HG02981 (cell line): ENCODE measurements around the gene GRSF1.
"Not testable (repeated sequence)": the region's sequence is repeated elsewhere in the genome, so short reads cannot be mapped to it uniquely, and the experiment has no call there.

Experiments
- ATAC-seq: cut with Tn5 transposase; IDR thresholded peaks from one replicate; pipeline ENCODE4 v1.9.1; 2021; ENCODE audit warnings: mild to moderate bottlenecking, moderate library complexity; ENCODE audit not compliant: unreplicated experiment

The GRSF1 gene, protein sequence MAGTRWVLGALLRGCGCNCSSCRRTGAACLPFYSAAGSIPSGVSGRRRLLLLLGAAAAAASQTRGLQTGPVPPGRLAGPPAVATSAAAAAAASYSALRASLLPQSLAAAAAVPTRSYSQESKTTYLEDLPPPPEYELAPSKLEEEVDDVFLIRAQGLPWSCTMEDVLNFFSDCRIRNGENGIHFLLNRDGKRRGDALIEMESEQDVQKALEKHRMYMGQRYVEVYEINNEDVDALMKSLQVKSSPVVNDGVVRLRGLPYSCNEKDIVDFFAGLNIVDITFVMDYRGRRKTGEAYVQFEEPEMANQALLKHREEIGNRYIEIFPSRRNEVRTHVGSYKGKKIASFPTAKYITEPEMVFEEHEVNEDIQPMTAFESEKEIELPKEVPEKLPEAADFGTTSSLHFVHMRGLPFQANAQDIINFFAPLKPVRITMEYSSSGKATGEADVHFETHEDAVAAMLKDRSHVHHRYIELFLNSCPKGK

DNA sequence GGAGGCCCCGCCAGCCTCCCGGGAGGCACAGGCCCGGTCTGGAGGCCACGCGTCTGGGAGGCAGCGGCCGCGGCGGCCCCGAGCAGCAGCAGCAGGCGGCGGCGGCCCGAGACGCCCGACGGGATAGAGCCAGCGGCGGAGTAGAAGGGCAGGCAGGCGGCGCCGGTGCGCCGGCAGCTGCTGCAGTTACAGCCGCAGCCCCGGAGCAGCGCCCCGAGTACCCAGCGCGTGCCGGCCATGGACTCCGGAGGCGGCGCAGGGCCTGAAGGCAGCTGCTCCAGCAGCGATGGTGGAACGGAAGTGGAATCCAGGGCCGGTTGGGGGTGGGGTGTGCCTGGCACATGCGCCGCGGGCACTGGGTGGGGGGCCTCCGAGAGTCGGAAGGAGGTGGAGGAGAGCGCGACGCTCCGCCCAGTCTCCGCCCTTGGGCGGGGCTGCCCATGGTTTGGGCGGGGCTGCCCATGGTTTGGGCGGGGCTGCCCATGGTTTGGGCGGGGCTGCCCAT is at the start of gene GRSF1:
TSS of gene GRSF1 (minus strand) at position 302 of the 505 bp plus-strand sequence. CDS start at position 239, 63 bp downstream.
- peak; percentile 64 for ATAC-seq

DNA sequence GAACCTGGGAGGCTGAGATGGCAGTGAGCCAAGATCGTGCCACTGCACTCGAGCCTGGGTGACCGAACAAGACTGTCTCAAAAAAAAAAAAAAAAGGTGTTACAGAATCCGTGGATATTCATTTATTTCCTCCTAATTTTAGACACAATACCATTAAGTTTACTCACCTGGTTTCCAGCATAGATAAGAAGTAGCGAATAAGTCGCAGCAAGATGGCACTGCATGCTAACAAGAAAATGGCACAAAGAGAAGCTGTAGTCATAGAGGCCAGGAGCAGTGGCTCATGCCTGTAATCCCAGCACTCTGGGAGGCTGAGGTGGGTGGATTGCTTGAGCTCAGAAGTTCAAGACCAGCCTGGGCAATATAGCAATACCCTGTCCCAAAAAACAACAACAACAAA is 45.5 kb upstream of the GRSF1 start:
- no peak for ATAC-seq

DNA sequence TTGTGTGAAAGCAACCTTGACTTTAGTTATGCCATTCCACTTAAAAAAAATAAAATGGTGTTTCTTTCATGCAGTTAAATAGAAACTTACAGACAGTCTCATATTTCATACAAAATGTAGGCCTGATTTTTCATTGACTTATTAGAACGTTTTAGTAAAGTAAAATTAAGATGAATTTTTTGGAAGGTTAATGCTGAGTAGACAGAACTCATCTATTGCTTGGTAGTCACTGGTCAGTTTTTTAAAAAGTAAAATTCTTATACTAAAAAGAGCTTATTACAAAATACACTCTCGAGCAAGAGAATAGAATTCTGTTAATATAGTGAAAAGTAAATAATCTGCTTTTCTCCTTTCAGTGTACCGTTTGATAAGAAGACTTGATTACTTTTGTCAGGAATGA is 41.0 kb upstream of the GRSF1 start:
- no peak for ATAC-seq

DNA sequence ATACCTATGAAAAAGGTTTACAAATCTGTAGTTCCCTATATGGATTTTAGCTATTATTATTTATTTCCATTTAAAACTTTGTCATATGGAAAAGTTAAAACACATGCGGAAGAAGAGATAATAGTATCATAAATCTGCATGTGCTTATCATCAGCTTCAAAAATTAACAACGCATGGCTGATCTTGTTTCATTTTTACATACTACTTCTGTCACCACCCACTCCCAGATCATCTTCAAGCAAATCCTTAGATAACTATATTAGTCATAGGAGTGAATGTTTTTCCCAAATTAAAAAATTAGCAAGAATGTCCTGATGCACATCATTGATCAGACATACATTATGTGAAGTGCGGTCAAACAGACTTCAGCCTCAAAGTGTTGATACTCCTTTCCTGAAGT is 37.9 kb upstream of the GRSF1 start:
- ATAC-seq: no peak

DNA sequence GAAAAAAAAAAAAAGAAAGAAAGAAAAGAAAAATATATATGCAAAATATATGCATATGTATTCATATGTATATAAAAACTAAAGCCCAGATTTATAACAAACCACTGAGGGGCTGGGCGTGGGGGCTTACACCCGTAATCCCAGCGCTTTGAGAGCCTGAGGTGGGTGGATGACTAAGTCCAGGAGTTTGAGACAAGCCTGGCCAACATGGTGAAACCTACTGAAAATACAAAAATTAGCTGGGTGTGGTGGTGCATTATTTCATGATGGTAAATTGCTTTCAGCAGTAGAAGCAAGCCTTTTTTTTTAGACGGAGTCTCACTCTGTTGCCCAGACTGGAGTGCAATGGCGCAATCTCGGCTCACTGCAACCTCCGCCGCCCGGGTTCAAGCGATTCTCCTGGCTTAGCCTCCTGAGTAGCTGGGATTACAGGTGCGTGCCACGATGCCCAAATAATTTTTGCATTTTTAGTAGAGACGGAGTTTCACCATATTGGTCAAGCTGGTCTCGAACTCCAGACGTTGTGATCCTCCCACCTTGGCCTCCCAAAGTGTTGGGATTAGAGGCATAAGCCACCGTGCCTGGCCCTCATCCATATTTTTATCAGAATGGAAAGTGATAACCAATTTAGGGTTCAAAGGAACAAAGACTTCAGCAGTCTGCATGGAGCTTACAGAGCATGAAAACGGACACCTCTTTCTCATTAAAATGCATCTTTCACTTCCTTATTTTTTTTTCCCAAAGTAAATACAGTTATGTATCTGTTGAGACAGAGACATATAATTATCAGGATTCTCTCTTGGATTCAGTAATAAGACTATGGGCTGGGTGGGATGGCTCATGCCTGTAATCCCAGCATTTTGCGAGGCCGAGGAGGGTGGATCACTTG is 34.8 kb upstream of the GRSF1 start:
- ATAC-seq: peak; percentile 75

DNA sequence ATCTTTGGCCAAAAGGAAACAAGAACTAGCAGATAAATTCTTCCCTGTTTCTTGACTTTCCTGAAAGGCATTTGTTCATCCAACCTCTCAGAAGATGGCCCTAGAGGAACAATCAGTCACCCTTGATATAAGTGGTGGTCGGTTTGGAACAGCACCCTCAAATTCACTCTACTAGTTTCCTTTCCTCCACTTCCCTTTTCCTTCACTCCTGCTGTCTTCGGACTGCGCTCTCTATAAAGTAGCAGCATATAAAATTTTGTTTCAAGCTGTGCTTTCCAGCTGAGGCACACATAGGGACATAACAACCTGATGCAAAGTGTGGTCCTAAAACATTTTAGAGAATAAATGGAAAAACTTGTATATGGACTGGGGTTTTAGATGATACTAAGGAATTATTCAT is 33.5 kb upstream of the GRSF1 start:
- no peak for ATAC-seq

DNA sequence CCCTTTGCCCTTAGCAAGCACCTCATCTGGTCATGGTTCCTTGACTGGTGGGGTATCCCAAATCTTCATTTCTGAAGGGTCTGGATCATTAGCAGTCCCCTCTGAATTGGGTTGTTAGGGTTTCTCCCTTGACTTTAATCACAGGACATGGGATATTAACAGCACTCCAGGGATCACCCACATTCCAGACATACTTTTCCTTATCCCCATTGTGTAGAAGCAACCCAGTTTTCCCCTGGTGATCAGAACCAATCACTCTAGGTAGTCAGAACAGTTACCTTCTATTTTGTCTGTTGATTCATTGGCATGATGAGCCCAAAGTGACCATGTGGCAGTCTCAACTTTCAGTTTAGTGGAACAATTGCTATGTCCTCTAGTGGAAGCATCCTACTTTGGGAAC is 29.1 kb upstream of the GRSF1 start:
- ATAC-seq: no peak

DNA sequence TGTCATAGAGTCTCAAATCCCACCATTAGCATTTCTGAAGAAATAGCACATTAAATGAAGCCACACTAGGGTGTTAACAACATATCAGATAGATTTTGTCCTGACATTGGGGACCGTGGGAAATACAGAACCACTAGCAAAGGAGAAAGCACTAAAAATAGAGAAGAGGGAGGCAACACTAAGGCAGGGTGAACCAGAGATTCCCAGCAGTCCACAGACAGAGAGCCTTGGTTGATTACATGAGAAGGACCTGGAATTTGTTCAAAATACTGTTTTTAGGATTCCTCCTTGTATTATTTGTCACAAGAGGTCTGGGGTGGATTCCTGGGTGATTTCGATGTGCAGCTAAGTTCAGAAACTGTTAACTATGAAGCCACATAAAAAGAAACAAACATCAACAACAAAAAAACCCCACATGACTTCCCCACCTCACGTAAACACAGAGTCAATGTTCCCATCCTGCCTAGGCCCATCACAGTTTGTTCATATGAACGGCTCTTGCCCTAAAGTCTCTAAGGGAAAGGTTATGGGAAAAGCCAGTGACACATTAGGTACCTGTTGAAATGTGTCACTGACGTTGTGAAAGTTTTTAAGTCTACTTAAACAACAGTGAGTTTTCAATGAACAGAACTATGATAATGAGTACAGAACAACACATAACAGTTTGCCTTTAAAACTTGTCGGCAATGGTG is 23.6 kb upstream of the GRSF1 start:
- ATAC-seq: peak; percentile 71

DNA sequence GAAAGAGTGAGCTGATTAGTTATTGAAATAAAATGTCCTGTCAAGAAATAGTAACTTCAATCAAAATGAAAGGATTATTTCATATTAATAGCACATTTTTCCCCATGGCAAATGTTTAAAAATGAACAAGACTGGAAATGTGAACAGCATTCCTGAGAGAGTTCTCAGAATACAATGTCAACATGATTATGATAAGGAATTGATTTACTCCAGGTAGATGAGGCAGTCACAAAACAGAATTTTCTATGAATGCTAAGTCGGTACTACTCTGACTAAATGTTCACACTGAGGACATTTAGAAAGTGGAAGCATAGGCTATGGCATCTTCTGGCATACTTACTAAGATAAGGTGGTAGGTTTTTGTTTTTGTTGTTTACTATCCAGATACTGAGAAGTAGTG is 19.4 kb upstream of the GRSF1 start:
- no peak for ATAC-seq

DNA sequence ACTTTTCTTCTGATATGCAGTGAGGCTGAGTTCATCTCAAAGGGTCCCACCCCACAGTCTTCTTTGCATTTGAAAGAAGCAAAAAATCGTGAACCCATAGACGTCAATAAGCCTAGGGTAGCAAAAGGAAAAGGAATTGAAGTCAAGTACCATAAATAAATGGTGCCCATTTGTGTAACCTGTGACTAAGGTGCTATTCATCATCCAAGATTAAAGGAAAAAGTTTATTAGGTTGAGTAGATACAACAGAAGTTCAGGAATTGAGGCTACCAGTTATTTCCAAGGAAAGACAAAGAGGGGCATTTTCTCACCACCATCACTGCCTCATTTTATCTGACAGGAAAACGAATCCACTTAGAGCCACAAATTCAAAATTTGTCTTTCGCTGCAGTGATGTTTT is 18.8 kb upstream of the GRSF1 start:
- ATAC-seq: no peak

DNA sequence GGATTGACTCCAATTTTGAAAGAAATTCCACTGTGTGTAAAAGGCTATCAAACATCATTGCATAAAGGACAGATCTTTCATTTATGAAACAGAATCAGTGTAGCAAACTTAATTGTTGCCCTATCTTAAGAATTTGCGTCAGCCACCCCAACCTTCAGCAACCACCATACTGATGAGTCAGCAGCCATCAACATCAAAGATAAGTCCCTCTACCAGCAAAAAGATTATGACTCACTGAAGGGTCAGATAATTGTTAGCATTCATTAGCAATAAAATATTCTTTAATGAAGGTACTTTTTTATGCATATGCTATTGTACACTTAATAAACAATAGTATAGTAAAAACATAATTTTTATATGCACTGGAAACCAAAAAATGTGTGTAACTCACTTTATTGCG is 15.8 kb upstream of the GRSF1 start:
- ATAC-seq: no peak

DNA sequence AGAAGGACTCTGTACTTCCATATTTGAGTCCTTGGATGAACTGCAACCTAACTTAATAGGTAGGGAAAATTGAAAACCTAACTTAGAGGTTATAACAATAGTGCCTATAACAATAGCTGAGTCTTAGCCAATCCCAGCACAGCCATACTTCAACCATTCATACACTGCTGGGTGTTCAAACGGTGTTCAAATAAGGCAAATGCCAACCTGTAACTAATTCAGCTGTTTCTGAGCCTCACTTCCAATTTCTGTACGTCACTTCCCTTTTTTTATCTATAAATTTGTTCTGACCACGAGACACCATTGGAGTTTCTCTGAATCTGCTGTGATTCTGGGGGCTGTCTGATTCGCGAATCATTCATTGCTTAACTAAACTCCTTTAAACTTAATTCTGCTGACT is 9.6 kb upstream of the GRSF1 start:
- no peak for ATAC-seq

DNA sequence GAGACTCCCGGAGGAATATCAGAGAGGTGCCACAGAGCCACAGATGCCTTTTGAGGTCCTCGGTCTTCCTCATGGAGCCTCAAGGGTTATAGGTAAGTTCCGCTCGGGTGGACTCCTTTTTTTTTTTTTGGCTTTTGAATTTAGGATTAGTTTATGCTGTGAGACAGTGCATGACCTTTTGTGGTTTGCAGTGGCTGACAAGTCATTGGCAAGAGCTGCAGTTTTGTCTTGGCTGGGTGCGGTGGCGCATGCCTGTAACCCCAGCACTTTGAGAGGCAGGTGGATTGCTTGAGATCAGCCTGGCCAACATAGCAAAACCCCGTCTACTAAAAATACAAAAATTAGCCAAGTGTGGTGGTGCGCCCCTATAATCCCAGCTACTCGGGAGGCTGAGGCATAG is 4.5 kb upstream of the GRSF1 start:
- peak; percentile 27 for ATAC-seq

DNA sequence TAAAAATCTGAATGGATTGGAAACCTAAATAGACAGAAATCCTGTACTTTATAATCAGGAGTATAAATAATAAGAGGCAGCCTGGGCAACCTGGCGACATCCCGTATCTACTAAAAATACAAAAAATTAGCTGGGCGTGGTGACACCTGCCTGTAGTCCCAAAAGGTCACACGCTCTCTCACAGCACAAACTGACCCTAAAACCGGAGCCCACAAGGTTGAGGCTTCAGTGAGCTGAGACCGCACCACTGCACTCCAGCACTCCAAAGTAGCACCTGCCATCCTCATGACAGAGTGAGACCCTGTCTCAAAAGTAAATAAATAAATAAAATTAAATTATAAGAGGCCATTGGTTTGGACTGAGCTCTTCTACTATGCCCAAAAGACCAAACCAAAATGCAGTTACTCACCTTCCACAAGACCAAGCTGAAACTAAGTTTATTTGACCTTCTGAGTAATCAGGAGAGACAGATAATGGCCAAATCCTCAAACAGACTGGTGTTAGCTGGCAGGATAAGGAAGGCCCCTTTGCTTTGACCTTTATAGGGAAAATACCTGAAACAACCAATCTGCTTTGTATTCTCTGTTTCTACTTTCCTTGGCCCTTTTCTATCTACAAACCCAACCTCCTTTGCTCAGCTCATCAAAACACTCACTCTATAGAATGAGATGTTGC is 3.2 kb upstream of the GRSF1 start:
- no peak for ATAC-seq

DNA sequence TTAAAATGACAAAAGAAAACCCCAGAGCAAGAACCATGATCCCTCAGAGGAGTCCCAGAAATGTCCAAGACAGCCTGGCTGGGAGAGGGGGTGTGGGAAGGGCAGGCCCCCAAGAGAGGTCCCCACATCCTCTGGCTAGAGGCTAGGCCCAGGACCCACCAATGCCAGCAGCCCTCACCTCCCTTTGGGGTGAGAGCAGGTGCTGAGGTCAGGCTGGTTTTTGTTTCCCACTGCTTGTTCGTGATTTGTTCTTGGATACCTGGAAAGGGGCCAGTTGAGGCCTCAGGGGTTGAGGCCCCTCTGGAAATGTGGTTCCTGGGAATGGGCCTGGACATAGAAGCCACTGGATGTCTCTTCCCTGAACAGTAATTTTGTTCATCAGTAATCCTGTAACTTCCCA is 2.3 kb upstream of the GRSF1 start:
- ATAC-seq: no peak

DNA sequence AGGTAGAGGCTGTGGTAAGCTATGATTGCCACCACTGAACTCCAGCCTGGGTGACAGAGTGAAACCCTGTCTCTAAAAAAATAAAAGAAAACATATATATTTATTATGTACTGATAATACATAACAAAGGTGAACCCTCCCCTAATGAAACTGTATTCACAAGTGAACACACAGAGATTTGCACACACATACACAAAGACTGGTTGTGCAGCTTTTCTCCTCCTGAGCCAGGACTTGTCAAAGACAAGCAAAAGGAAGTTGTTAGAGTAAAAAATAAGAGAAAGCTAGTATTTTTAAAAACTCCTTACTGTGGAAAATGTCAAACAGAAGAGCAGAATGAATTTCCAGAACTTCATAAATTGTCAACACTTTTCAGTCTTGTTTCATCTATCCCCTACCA is 1.5 kb upstream of the GRSF1 start:
- no peak for ATAC-seq

DNA sequence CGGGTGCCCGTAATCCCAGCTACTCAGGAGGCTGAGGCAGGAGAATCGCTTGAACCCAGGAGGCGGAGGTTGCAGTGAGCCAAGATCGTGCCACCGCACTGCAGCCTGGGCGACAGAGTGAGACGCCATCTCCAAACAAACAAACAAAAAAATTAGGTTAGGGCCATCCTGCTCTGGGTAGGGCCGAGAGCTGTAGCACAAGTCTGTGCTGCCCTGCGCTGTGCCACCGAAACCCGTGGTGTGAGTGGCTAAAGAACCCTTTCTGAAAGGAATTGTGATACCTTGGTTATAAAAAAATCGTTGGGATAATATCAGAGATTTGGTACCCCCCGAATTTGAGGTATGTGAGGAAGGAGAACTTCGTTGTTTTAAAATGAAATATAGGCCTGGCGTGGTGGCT is 941 bp upstream of the GRSF1 start:
- not testable (repeated sequence) for ATAC-seq

DNA sequence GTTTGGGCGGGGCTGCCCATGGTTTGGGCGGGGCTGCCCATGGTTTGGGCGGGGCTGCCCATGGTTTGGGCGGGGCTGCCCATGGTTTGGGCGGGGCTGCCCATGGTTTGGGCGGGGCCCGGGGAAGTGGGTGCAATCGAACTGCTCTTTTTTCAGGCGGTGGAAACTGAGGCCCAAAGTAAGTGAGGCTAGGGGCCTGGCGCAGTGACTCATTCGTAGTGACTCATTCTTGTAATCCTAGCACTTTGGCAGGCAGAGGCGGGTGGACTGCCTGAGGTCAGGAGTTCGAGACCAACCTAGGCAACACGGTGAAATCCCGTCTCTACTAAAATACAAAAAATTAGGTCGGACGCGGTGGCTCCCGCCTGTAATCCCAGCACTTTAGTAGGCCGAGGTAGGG is 447 bp upstream of the GRSF1 start:
- not testable (repeated sequence) for ATAC-seq

DNA sequence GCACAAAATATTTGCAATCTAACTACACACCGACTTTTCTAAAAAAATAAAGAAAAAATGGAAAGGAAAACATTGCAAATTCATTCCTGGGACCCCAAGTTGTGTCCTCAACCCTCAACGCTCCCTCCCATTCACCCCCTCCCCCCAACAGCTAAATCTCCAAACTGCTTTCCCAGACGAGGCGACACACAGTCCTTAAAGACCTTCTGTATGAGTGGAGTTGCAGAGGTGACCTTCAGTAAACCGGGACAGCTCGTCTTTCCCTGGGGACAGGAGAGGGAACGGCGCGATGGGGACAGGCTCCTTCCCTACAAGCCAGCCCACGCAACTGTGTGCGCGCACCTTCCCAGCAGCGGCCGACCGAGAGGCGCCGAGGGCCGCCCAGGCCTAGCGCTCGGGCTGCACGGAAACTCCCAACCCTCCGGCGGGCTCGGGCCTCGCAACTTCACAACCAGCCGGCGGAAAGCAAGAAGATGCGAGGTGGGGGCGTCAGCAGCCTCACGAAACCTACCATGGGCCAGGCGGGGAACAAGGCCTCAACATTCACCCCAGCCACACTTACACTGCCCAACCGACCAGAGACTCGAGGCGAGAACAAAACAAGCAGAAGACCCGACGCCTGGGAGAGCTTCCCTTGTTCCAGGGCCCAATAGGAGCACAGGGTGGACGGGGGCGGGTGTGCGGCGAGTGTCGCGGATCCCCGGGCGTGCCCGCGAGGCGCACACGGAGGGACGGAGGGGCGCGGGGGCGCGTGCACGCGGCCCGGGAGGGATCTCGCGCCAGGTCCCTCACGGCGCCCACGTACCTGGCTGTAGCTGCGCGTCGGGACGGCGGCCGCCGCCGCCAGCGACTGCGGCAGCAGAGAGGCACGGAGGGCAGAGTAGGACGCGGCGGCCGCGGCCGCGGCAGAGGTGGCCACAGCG is 763 bp downstream of the GRSF1 start:
- ATAC-seq: peak; percentile 61
